Motor neuron (in vitro differentiated cells): ENCODE data around the gene ARL8A. TPM values are rescaled to one million over a fixed set of nuclear protein-coding genes. Genes with fewer than 3 reads are reported as not detected.
"Not testable (repeated sequence)": the region's sequence is repeated elsewhere in the genome, so short reads cannot be mapped to it uniquely, and the experiment has no call there.

Experiments
- ATAC-seq, 8 experiments: fragments of 200-7000 bp; cut with Tn5 transposase; replicated peaks in 6 of 8; 2 replicates each; pipeline ENCODE4 v1.8.0; 2021; ENCODE audit warnings: mild to moderate bottlenecking in 8 of 8, moderate library complexity in 8 of 8
- H3K27ac ChIP-seq, 2 donors: fragments of 250-450 bp; sonication (Bioruptor Pico); 2 replicates each; pipeline ENCODE4 v1.9.0; 2021; ENCODE audit warnings: antibody characterized with exemption in 2 of 2, mild to moderate bottlenecking in 2 of 2, moderate library complexity in 1 of 2
- H3K4me1 ChIP-seq, 2 donors: fragments of 250-450 bp; sonication (Bioruptor Pico); replicated peaks in 1 of 2; 2 replicates each; pipeline ENCODE4 v1.6.1; 2021; ENCODE audit warnings: antibody characterized with exemption in 2 of 2, mild to moderate bottlenecking in 2 of 2, moderate library complexity in 1 of 2
- H3K4me3 ChIP-seq, 5 donors: fragments of 250-450 bp; sonication (Bioruptor Pico); 2 replicates each; pipeline ENCODE4 v1.9.0; 2021; ENCODE audit warnings: antibody characterized with exemption in 5 of 5, mild to moderate bottlenecking in 5 of 5, moderate library complexity in 4 of 5
- WGBS, 10 experiments: fragments of 450-650 bp; shearing (Covaris generic); methylation state at CpG; one replicate each; pipeline ENCODE4 v1.0.0; 2022; 5-methylcytosine and 5-hydroxymethylcytosine counted together
- in situ Hi-C, 9 experiments: fragments of 400-800 bp; cut with MboI; loops; one replicate each; pipeline ENCODE4 v1.15.0; 2021; ENCODE audit warnings: low sequenced_read_pairs in 9 of 9, low pct_unique_long_range_greater_than_20kb in 2 of 9; ENCODE audit not compliant: unreplicated experiment in 9 of 9
- total RNA-seq, 8 experiments: library from RNA; unstranded; fragments of 300-600 nt; gene quantifications; 2 replicates each; pipeline versions ENCODE4 v1.2.3 to v1.2.4, GENCODE V29; 2022

The ARL8A gene
- total RNA-seq, 8 experiments from 2014 or later, result 14.9 to 92.5 (median 72.2) TPM

GRCh38 chr1:202168861-202169260 lies 24.3 kb upstream of the ARL8A start:
- 80 to 92% methylated on average over 1 to 2 of the region's 7 CpGs; no CpG with 5 or more reads in 8 of the 10 experiments for WGBS, 10 experiments
- no peak overlapping the region for H3K27ac ChIP-seq
- H3K4me1 ChIP-seq, result peaks cover 2 to 6% of the 10 kb centered on the region in 2 donors
- no peak overlapping the region for H3K4me3 ChIP-seq
- no peak for ATAC-seq
- in situ Hi-C loops, result no loop called here

- Histone ChIP-seq H3K4me3 (no peak overlapping the region), H3K4me1 (peaks cover 3 to 13% of the 10 kb centered on the region in 2 donors), H3K27ac (no peak overlapping the region)
- in situ Hi-C loops, result no loop called here
- peak in 5 of 8 experiments; percentile 6 to 97 (median 93) for ATAC-seq
- 0 to 82% (median 63%) methylated on average over 2 to 12 of the region's 18 CpGs; no CpG with 5 or more reads in 5 of the 10 experiments for WGBS, 10 experiments
Observed at GRCh38 chr1:202167708-202168415, 23.3 kb upstream of the ARL8A start.

- WGBS, 10 experiments, result 40 to 100% (median 85%) methylated on average over 1 to 11 of the region's 13 CpGs; no CpG with 5 or more reads in 1 of the 10 experiments
- H3K27ac ChIP-seq, H3K4me3 ChIP-seq, ATAC-seq, in situ Hi-C loops: not testable (repeated sequence)
- H3K4me1 ChIP-seq, result peaks cover 4 to 16% of the 10 kb centered on the region in 2 donors
Observed at GRCh38 chr1:202167054-202167453, 22.5 kb upstream of the ARL8A start.

GRCh38 chr1:202165942-202166843 lies 21.7 kb upstream of the ARL8A start:
- in situ Hi-C loops, result no loop called here
- 61 to 100% (median 93%) methylated on average over 1 to 5 of the region's 9 CpGs; no CpG with 5 or more reads in 3 of the 10 experiments for WGBS, 10 experiments
- no peak for ATAC-seq

GRCh38 chr1:202165267-202165941 lies 20.9 kb upstream of the ARL8A start:
- Histone ChIP-seq H3K27ac (no peak overlapping the region), H3K4me1 (peaks cover 4 to 21% of the 10 kb centered on the region in 2 donors), H3K4me3 (no peak overlapping the region)
- in situ Hi-C loops, result no loop called here
- 69 to 100% (median 98%) methylated on average over 2 to 7 of the region's 20 CpGs; no CpG with 5 or more reads in 2 of the 10 experiments for WGBS, 10 experiments
- peak in 3 of 8 experiments; percentile 17 to 37 (median 35) for ATAC-seq

More at GRCh38 chr1:202165942-202166843, 21.7 kb upstream of the ARL8A start:
- H3K4me3 ChIP-seq, result no peak overlapping the region
- no peak overlapping the region for H3K27ac ChIP-seq
- peaks cover 4 to 21% of the 10 kb centered on the region in 2 donors for H3K4me1 ChIP-seq

GRCh38 chr1:202164271-202165037 lies 19.9 kb upstream of the ARL8A start:
- in situ Hi-C loops, result no loop called here
- 30 to 83% (median 37%) methylated on average over 2 to 4 of the region's 11 CpGs; no CpG with 5 or more reads in 7 of the 10 experiments for WGBS, 10 experiments
- H3K4me3 ChIP-seq, result no peak overlapping the region
- H3K27ac ChIP-seq, result no peak overlapping the region
- ATAC-seq, result peak in 6 of 8 experiments; percentile 5 to 32 (median 8)
- H3K4me1 ChIP-seq, result peaks cover 4 to 21% of the 10 kb centered on the region in 2 donors

GRCh38 chr1:202163281-202164270 lies 19.0 kb upstream of the ARL8A start:
- H3K27ac ChIP-seq, result no peak overlapping the region
- peak in 3 of 8 experiments; percentile 1 to 29 (median 17) for ATAC-seq
- in situ Hi-C loops, result no loop called here
- peaks cover 4 to 21% of the 10 kb centered on the region in 2 donors for H3K4me1 ChIP-seq
- no peak overlapping the region for H3K4me3 ChIP-seq
- 60 to 100% (median 67%) methylated on average over 1 to 4 of the region's 12 CpGs; no CpG with 5 or more reads in 4 of the 10 experiments for WGBS, 10 experiments

- 60 to 87% (median 67%) methylated on average over 1 to 8 of the region's 15 CpGs; no CpG with 5 or more reads in 5 of the 10 experiments for WGBS, 10 experiments
- Histone ChIP-seq H3K4me3 (no peak overlapping the region), H3K27ac (no peak overlapping the region), H3K4me1 (peaks cover 4 to 21% of the 10 kb centered on the region in 2 donors)
- ATAC-seq, result peak in 1 of 8 experiments; percentile 2
- in situ Hi-C loops, result no loop called here
Observed at GRCh38 chr1:202162418-202163280, 18.1 kb upstream of the ARL8A start.

- peaks cover 4 to 21% of the 10 kb centered on the region in 2 donors for H3K4me1 ChIP-seq
- in situ Hi-C loops, result no loop called here
- WGBS, 10 experiments, result 50% methylated on average over 1 of the region's 4 CpGs; no CpG with 5 or more reads in 9 of the 10 experiments
- no peak for ATAC-seq
- H3K27ac ChIP-seq, result no peak overlapping the region
- no peak overlapping the region for H3K4me3 ChIP-seq
Observed at GRCh38 chr1:202162047-202162417, 17.5 kb upstream of the ARL8A start.

GRCh38 chr1:202161151-202162046 lies 16.9 kb upstream of the ARL8A start:
- WGBS, 10 experiments, result 33 to 81% (median 72%) methylated on average over 1 to 9 of the region's 22 CpGs; no CpG with 5 or more reads in 5 of the 10 experiments
- H3K4me1 ChIP-seq, result peaks cover 4 to 21% of the 10 kb centered on the region in 2 donors
- H3K27ac ChIP-seq, result no peak overlapping the region
- ATAC-seq, result peak in 1 of 8 experiments; percentile 14
- in situ Hi-C loops, result no loop called here
- H3K4me3 ChIP-seq, result no peak overlapping the region
